T-helper 1 cell treated with Interleukin-12 subunit alpha and Interleukin-12 subunit beta and Interleukin-4 antibody, amounts not matched to agents 30 μg/mL and 1 μg/mL, for 36 hours (primary cell): ENCODE data around the gene TTC23.
"Not testable (repeated sequence)": the region's sequence is repeated elsewhere in the genome, so short reads cannot be mapped to it uniquely, and the experiment has no call there.

ENCODE experiments used
- H3K27ac Mint-ChIP-seq: one replicate; pipeline ENCODE4 v1.8.0; 2021; ENCODE audit warnings: mild to moderate bottlenecking, mixed read lengths
- H3K27me3 Mint-ChIP-seq: one replicate; pipeline ENCODE4 v1.8.0; 2021; ENCODE audit warnings: low read depth, mixed read lengths
- H3K36me3 Mint-ChIP-seq: one replicate; pipeline ENCODE4 v1.8.0; 2021; ENCODE audit warnings: low read depth, mixed read lengths
- H3K4me1 Mint-ChIP-seq: one replicate; pipeline ENCODE4 v1.8.0; 2021; ENCODE audit warnings: low read depth, mixed read lengths
- H3K4me3 Mint-ChIP-seq: one replicate; pipeline ENCODE4 v1.8.0; 2021; ENCODE audit warnings: mild to moderate bottlenecking, moderate library complexity, mixed read lengths
- H3K9me3 Mint-ChIP-seq: one replicate; pipeline ENCODE4 v1.8.0; 2021; ENCODE audit warnings: mixed read lengths

The TTC23 gene

DNA sequence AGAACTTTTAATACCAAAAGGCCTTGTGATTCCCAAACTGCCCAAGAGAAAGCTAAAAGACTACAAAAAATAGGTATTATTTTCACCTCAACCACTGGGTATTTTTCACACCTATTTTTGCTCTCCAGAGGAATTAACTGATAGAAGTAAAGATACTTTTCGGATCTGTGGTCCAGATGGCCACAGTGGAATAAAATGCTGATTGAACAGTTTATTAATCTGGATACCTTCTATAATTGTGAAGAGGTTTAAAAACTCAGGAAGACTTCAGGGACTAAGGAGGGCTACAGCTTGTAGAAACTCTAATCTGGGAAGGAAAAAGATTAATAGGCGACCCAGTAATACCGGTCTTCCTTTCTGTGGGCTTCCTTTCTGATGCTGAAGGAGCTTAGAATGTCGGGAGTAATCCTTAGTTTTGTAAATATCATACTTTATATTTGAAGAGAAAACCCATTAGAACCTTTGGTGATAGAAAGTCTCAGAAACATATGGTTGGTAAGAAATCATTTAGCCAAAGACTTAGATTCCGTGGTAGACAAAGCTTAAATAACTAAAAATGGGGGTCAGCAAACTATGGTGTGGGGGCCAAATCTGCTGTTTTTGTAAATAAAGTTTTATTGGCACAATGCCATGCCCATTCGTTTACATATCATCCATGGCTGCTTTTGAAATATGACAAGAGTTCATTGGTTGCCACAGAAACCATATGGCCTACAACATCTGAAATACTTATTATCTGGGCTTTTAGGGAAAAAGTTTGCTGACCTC, 47.8 kb downstream of the TTC23 start:
- Mint-ChIP-seq H3K9me3 (no peaks in the 10 kb centered on the region), H3K27ac (no peak overlapping the region), H3K27me3 (peaks cover 16% of the 10 kb centered on the region), H3K36me3 (no peaks in the 10 kb centered on the region), H3K4me1 (peaks cover 2% of the 10 kb centered on the region), H3K4me3 (no peak overlapping the region)

DNA sequence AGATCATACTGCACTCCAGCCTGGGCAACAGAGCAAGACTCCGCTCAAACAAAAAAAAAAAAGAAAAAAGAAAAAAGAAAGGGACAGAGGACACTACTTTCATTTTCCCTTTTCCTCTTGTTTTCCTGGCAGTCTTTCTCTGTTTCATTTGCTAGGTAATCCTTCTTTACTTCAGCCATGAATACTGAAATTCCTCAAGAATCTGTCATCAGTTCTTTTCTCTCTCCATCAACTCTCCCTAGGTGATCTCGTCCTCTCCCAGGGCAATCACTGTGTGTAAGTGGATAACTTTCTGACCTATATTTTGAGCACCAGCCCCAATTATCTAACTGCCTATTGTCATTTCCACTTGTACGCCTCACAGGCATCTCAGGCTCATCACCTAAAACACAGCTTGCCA, 51.5 kb downstream of the TTC23 start:
- Mint-ChIP-seq H3K36me3 (no peaks in the 10 kb centered on the region), H3K4me1 (peaks cover 2% of the 10 kb centered on the region), H3K27ac (no peak overlapping the region), H3K4me3 (no peak overlapping the region), H3K27me3 (no peaks in the 10 kb centered on the region), H3K9me3 (peaks cover 2% of the 10 kb centered on the region)

DNA sequence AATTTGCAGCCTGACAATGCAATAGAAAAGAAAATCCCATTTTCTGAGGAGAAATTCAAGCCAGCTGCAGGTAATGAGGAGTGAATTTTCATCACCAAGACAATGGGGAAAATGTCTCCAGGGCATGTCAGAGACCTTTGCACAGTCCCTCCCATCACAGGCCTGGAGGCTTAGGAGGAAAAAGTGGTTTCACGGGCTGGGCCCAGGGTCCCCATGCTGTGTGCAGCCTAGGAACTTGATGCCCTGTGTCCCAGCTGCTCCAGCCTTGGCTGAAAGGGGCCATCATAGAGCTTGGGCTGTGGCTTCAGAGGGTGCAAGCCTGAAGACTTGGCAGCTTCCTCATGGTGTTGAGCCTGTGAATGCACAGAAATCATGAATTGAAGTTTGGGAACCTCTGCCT, 57.2 kb downstream of the TTC23 start:
- H3K27ac Mint-ChIP-seq, H3K4me3 Mint-ChIP-seq, H3K36me3 Mint-ChIP-seq, H3K27me3 Mint-ChIP-seq, H3K4me1 Mint-ChIP-seq: not testable (repeated sequence)
- H3K9me3 Mint-ChIP-seq, result peaks cover 10% of the 10 kb centered on the region

DNA sequence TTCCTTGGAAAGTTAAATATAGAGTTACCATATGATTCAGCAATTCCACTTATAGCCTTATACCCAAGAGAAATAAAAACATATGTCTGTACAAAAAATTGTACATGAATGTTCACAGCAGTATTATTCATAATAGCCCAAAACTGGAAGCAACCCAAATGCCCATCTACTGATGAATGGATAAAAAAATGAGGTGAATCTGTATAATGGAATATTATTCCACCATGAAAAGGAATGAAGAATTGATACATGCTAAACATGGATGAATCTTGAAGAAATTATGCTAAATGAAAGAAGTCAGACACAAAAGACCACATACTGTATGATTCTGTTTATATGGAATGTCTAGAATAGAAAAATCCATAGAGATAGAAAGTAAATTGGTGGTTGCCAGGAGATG, 61.4 kb downstream of the TTC23 start:
- H3K36me3 Mint-ChIP-seq, result no peaks in the 10 kb centered on the region
- peaks cover 9% of the 10 kb centered on the region for H3K9me3 Mint-ChIP-seq
- H3K4me1 Mint-ChIP-seq, result no peaks in the 10 kb centered on the region
- no peak overlapping the region for H3K4me3 Mint-ChIP-seq
- H3K27me3 Mint-ChIP-seq, result peaks cover 4% of the 10 kb centered on the region
- no peak overlapping the region for H3K27ac Mint-ChIP-seq

DNA sequence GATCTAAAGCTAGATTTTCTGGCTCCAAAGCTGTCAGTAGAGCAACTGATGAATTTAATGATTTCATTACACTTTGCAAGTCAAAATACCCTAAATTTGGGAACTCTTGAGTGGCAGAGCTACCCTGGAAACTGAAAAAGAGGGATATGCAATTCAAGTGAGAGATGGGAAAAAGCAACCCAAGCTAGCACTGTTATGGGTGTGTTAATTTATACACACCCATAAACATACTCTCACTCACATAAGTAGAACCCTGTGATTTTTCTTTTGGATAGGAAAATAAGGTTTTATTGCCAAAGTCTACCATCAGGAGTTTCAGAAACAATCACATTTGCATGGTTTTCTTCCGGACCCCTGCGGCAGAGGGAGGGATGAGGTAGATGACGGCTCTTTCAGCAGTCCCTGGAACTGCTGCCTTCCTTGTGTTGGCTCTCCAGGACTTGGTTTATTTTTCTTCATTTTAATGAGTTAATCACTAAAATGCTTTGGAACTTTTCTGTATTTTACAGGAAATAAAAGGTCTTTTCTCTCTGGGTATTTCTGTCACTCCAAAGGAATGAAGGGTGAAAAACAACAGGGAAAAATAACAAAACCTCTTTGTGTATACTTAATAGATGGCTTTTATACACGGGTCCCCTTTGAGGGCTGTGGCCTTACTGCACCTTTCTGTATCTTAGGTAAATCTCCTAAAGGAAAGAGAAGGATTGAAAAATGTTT, 63.8 kb downstream of the TTC23 start:
- no peaks in the 10 kb centered on the region for H3K36me3 Mint-ChIP-seq
- no peaks in the 10 kb centered on the region for H3K4me1 Mint-ChIP-seq
- peaks cover 4% of the 10 kb centered on the region for H3K27me3 Mint-ChIP-seq
- no peak overlapping the region for H3K27ac Mint-ChIP-seq
- H3K4me3 Mint-ChIP-seq, result no peak overlapping the region
- no peaks in the 10 kb centered on the region for H3K9me3 Mint-ChIP-seq

DNA sequence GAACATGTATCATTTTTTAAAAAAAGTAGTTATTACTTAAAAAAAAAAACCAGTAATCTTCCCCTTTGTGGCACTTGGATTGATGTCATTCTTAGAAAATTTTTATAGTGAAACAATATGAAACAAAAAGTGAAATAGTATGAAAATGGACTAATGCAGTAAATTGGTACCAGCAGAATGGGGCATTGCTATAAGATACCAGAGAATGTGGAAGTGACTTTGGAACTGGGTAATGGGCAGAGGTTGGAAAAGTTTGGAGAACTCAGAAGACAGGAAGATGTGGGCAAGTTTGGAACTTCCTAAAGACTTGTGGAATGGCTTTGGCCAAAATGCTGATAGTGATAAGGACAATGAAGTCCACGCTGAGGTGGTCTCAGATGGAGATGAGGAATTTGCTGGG, 66.6 kb downstream of the TTC23 start:
- Mint-ChIP-seq H3K36me3 (no peaks in the 10 kb centered on the region), H3K4me3 (no peak overlapping the region), H3K27ac (no peak overlapping the region), H3K27me3 (no peaks in the 10 kb centered on the region), H3K9me3 (no peaks in the 10 kb centered on the region), H3K4me1 (no peaks in the 10 kb centered on the region)

DNA sequence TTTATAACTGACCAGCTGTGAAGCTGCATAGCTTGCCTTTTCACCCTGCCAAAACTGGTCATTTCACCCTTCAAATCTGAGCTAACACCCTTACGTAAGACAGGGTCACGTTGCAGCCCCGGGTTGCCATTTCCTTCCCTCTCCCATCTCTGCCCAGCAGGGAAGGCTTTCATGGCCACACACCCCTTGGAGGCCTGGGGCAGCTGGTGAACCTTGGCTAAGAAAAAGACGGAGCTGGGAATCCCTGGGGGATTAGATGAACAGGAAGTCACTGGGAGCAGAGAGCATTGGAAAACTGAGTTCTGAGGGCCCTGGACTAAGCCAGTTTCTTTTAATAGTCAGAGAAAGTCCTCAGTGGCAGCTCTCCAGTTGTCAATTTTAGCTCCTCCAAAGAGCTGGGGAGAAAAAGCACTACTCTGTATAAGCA, 67.8 kb downstream of the TTC23 start:
- no peaks in the 10 kb centered on the region for H3K27me3 Mint-ChIP-seq
- H3K36me3 Mint-ChIP-seq, result no peaks in the 10 kb centered on the region

DNA sequence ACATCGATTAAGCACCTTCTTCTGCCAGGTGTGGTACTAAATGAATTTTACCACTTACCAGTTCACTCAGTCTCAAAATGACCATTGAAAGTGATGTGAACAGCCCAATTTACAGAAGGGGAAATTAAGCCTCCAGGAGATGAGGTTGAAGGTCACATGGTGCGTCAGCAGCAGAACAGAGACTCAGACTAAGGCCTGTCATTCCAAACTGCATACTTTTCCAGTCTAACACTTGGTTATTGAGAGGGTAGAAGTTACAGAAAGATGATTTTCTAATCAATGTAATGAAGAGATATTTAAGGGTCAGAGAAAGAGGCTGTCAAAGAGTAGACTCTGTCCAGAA, 68.4 kb downstream of the TTC23 start:
- no peak overlapping the region for H3K27ac Mint-ChIP-seq
- H3K36me3 Mint-ChIP-seq, result no peaks in the 10 kb centered on the region
- no peaks in the 10 kb centered on the region for H3K27me3 Mint-ChIP-seq
- H3K4me3 Mint-ChIP-seq, result no peak overlapping the region
- no peaks in the 10 kb centered on the region for H3K9me3 Mint-ChIP-seq
- H3K4me1 Mint-ChIP-seq, result no peaks in the 10 kb centered on the region

More for the DNA sequence above, 67.8 kb downstream of the TTC23 start:
- Mint-ChIP-seq H3K4me3 (no peak overlapping the region), H3K9me3 (no peaks in the 10 kb centered on the region), H3K4me1 (no peaks in the 10 kb centered on the region), H3K27ac (no peak overlapping the region)

DNA sequence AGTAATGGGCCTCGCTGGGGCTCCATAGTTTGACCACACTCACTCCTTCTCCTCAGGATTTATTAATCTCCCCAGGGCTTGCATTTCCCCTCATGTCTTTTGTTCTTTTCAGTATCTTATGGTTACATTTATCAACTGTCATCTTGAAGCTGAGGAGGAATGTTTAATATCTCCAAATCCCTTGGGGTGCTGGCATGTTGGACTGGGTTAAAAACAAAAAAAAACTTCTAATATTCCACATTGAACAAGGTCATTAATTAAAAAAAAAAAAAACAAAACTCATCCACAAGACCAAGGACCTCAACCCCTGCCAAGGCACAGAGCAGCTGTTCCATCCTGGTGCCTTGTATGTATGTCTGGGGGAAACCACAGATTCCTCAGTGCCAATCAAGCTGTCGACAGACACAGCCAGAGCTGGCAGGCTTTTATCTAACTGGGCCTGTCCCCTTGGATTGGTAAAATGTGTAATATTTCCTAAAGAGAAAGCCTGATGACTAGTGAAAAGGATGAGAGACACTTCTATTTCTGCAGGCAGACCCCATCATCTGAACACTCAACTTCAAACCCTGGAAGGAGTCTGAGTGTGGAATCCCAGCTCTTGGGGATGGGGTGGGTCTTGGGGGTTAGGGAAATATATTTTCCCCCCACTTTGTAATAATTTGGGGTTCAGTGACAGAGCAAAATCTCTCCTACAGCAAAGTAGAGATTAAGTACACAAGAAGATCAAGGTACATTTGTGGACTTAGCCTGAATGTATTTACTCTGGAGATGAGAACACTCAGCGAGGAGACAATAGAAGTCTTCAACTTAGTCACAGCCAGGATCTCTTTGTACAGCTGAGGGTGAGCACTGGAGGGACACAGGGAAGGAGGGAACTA, 69.1 kb downstream of the TTC23 start:
- H3K9me3 Mint-ChIP-seq, result no peaks in the 10 kb centered on the region
- no peaks in the 10 kb centered on the region for H3K4me1 Mint-ChIP-seq
- no peaks in the 10 kb centered on the region for H3K27me3 Mint-ChIP-seq
- no peak overlapping the region for H3K27ac Mint-ChIP-seq
- no peaks in the 10 kb centered on the region for H3K36me3 Mint-ChIP-seq
- no peak overlapping the region for H3K4me3 Mint-ChIP-seq

DNA sequence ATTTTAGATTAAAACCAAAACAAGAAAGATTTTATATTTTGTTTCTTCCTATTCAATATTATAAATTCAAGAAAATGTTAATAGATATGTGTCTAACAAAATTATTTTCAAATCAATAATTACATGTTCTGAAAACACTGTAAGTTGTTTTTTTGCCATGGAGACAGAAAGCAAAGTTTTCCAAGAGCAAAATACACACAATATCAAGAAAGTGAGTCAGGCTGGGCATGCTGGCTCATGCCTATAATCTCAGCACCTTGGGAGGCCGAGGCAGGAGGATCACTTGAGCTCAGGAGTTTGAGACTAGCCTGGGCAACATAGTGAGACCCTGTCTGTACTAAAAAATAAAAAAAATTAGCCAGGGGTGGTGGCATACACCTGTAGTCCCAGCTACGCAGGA, 71.7 kb downstream of the TTC23 start:
- no peaks in the 10 kb centered on the region for H3K9me3 Mint-ChIP-seq
- no peaks in the 10 kb centered on the region for H3K4me1 Mint-ChIP-seq
- no peak overlapping the region for H3K27ac Mint-ChIP-seq
- H3K4me3 Mint-ChIP-seq, result no peak overlapping the region
- no peaks in the 10 kb centered on the region for H3K36me3 Mint-ChIP-seq
- no peaks in the 10 kb centered on the region for H3K27me3 Mint-ChIP-seq

DNA sequence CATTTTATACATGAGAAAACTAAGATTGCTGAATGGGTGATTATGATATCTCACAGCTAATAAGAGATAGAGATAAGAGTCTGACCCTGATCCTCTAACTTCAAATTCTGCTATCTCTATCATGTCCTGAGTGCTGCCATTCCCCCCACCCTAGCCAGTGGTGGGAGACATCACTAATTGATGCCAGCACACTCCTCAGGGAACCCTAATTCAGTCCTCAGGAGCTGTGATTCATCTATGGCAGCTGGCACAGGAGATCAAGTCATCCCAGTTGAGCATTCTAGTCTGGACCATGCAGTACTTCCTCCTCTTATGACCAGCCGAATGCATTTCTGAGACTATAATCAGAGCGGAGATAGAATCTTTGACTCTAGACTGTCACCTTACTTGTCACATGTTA, 72.6 kb downstream of the TTC23 start:
- Mint-ChIP-seq H3K4me3 (no peak overlapping the region), H3K4me1 (no peaks in the 10 kb centered on the region), H3K36me3 (no peaks in the 10 kb centered on the region), H3K9me3 (no peaks in the 10 kb centered on the region), H3K27ac (no peak overlapping the region), H3K27me3 (no peaks in the 10 kb centered on the region)

DNA sequence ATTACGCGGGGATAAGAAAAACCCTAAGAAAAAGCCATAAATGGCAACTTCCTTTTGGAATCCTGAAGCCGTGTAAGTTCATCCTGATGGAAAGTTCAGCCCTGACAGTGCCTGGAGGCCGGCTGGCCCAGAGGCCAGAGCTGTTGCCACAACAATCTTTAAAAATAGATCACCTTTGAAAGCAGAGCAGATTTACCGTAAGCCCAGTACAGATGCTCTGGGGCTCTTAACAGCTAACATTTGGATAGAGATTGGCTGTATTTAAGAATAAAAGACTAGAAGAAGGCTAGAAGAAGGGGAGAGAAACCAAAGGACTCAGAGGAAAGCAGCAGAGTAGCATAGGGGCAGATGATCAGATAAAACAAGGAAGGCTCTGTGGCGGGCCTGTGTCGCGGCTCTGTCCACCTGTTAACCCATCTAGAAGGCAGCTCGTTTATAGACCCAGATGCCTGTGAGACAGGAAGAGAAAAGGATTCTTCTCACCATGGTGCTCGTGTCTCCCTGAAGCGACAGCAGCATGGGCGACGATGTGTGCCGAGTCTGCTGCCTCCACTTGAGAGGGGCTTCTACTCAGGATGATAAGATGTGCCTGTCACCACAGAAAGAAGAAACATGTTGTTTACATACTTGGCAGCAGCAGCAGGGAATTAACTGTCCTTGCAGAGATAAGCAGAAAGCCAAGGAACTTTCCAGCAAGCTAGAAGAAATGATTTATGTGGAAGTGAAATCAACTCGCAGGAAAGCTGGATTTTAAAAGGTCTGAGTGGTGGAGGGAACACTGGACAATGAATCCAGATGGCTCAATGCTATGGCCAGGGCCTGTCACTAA, 74.6 kb downstream of the TTC23 start:
- no peaks in the 10 kb centered on the region for H3K9me3 Mint-ChIP-seq
- no peak overlapping the region for H3K4me3 Mint-ChIP-seq
- H3K27me3 Mint-ChIP-seq, result no peaks in the 10 kb centered on the region
- H3K4me1 Mint-ChIP-seq, result no peaks in the 10 kb centered on the region
- H3K27ac Mint-ChIP-seq, result no peak overlapping the region
- no peaks in the 10 kb centered on the region for H3K36me3 Mint-ChIP-seq

DNA sequence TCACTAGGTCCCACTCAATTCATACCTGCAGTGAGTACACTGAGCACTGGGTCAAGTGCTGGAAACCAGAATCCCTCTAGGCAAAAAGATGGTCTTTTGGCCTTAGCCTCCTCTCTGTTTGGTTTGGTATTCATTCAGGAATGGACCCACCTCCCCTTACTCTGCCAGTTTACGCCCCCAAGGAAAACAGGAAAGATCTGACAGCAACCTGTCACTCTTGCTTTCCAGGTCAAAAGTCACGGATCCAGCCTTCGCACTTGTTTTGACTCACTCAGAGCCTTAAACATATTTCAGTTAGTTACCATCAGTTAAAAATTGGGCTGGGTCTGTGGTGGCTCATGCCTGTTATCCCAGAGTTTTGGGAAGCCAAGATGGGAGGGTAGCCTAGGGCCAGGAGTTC, 76.4 kb downstream of the TTC23 start:
- no peaks in the 10 kb centered on the region for H3K4me1 Mint-ChIP-seq
- H3K27ac Mint-ChIP-seq, result no peak overlapping the region
- no peaks in the 10 kb centered on the region for H3K36me3 Mint-ChIP-seq
- H3K27me3 Mint-ChIP-seq, result no peaks in the 10 kb centered on the region
- H3K4me3 Mint-ChIP-seq, result no peak overlapping the region
- H3K9me3 Mint-ChIP-seq, result no peaks in the 10 kb centered on the region

DNA sequence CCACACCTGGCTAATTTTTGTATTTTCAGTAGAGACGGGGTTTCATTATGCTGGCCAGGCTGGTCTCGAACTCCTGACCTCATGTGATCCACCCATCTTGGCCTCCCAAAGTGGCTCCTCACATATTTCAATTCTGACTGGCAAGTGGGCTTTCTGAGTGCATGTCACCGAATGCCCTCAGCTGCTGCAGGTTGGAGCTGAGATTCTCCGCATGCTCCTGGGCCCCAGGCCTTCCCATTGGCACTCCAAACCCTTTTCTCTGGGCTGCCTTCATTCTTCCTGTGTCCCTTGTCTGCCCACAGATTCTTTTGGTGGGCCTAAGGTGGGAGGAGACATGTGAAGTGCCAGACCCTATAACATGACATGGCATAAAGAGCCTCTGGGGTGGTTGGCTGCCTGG, 77.2 kb downstream of the TTC23 start:
- Mint-ChIP-seq H3K4me3 (no peak overlapping the region), H3K4me1 (no peaks in the 10 kb centered on the region), H3K27ac (no peak overlapping the region), H3K27me3 (no peaks in the 10 kb centered on the region), H3K36me3 (no peaks in the 10 kb centered on the region), H3K9me3 (no peaks in the 10 kb centered on the region)
